B cell (primary cell): ENCODE measurements around the gene WFDC1.

Experiments
- EZH2 ChIP-seq: IDR thresholded peaks from 2 replicates; pipeline ENCODE4 v1.6.1; 2012; ENCODE audit warnings: borderline replicate concordance, low read depth, mild to moderate bottlenecking, moderate library complexity, low read length; ENCODE audit not compliant: insufficient read depth, poor library complexity, severe bottlenecking
- TF ChIP-seq, protein P1 (sequence below): fragments of 200-600 bp; IDR thresholded peaks from one replicate; pipeline ENCODE4 v1.8.0; 2022; ENCODE audit warnings: antibody characterized with exemption, mild to moderate bottlenecking

- TF ChIP-seq, protein P1, sequence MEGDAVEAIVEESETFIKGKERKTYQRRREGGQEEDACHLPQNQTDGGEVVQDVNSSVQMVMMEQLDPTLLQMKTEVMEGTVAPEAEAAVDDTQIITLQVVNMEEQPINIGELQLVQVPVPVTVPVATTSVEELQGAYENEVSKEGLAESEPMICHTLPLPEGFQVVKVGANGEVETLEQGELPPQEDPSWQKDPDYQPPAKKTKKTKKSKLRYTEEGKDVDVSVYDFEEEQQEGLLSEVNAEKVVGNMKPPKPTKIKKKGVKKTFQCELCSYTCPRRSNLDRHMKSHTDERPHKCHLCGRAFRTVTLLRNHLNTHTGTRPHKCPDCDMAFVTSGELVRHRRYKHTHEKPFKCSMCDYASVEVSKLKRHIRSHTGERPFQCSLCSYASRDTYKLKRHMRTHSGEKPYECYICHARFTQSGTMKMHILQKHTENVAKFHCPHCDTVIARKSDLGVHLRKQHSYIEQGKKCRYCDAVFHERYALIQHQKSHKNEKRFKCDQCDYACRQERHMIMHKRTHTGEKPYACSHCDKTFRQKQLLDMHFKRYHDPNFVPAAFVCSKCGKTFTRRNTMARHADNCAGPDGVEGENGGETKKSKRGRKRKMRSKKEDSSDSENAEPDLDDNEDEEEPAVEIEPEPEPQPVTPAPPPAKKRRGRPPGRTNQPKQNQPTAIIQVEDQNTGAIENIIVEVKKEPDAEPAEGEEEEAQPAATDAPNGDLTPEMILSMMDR: no peak
- no peak for TF ChIP-seq EZH2
These were observed 83.9 kb downstream of the WFDC1 start for GRCh38 chr16:84378567-84378966.
